ENCODE results near the gene SPA17.

Gene SPA17

DNA sequence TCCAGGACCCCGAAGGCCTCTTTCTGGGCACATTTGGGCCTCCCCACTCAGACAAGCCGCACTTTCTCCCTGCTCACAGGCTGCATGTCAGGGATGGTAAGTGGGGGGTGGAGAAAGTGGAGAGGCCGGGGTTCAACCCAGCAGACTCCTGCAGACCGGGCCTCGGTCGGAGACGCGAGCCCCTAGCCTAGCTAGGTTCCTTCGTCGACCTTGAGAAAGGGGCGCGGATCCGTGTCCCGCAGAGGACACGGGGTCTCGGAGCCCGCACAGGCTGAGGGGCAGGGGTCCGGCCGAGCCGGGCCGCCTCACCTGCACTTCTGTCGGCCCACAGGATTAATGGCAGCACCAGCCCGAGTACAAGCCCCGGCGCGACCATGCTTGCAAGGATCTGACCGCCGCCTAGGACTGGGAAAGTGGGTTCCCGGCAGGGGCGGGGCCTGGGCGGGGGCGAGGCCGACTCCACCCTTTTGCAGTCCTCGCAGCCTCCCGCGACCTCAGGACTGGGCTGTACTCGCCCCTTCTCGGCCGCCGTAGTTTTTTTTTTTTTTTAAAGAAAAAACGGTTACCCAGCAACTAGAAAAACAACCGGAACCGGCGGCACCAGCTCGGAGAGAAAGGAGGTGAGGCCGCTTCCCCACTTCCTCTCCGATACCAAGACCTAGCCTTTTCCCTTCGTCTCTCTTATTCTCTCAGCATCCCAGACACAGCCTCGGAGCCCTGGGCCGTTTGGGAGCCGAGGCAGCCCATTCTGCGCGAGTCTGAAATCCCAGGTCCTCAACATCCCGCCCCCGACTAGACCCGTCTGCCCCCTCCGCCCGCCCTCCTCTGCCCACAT, at the start of gene SPA17, which contains the start of gene SIAE:
TSS of gene SPA17 (plus strand) at position 572 of the 835 bp plus-strand sequence. CDS start 1,361 bp downstream, outside the sequence.
TSS of gene SIAE (minus strand) at position 407 of the 835 bp plus-strand sequence. CDS start at position 376, 31 bp downstream.
- peak; percentile 100 for DNase-seq

DNA sequence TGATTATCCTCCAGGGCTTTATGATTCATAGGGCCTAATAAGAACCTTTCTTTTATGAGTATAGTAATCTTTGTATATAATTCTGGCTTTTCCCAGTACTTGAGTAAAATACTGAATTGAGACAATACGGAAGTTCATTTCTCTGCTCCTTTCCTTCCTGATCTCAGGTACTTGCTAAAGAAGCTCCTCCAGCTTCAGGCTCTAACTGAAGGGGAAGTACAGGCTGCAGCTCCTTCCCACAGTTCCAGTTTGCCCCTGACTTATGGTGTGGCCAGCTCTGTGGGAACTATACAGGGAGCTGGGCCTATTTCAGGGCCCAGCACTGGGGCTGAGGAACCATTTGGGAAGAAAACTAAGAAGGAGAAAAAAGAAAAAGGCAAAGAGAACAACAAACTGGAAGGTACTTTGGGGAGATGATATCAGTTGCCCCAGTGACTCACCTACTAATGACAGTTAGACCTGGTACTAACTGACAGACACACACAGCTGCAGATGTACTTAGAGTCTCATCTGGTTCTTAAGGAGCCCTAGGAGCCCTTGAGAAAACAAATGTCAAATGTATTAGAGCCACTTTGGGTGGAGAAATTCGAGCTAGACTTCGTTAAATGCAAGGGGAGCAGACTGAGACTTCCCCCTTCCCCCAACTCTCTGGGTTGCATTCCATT, 48.1 kb upstream of the SPA17 start:
- peak; percentile 55 for DNase-seq

DNA sequence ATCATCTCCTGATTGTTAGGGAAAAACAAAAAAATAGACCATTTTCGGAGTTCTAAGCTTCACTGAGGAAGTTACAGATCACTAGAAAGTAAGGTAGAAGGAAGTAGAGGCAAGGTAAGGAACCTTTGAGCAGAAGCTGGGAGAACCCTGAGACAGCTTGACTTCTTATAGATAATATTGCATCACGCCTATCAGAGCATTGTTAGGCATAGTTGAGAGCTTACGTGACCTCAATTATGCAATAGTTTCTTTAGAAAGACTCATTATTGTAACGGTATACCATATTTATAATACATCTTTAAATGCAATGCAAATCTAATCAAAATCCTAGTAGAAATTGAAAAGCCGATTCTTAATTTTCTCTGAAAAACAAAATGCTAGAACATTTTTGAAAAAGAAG, 46.2 kb upstream of the SPA17 start:
- DNase-seq: peak; percentile 41

DNA sequence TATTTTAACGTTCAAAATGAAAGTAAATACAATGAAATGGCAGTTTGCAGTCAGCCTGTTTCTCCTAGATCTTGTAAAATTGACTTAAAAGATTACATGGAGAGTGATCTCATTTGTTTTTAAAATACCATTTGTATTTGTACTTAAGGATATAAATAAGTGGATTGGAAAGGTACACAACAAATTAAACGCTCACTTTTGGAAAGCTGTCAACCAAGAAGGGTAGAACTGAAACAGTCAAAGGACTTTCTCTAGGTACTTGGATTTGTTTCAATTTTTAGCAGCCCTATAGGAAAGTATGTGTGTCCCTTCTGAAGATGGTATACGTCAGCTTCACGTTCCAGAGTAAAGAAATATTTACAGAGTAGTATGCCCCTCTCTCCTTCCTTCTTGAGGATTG, 43.7 kb upstream of the SPA17 start:
- no peak for DNase-seq

DNA sequence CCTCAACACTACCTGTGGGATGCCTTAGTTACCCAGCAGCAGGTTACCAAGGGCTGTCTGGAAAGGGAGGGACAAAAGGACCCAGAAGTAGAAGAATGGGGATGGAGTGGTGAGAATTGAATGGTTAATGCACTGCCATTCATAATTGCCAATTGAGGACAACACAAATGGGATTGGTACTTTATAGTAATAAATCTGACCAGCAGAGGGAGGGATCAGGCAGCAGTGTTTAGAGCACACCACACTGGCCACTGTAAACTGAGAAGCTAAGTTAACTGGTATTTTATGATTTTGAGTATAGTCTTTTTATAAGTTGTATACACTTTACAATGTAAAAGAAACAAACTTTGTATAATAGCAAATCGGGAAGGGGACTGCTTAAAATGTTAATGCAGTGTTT, 40.3 kb upstream of the SPA17 start:
- peak; percentile 29 for DNase-seq

DNA sequence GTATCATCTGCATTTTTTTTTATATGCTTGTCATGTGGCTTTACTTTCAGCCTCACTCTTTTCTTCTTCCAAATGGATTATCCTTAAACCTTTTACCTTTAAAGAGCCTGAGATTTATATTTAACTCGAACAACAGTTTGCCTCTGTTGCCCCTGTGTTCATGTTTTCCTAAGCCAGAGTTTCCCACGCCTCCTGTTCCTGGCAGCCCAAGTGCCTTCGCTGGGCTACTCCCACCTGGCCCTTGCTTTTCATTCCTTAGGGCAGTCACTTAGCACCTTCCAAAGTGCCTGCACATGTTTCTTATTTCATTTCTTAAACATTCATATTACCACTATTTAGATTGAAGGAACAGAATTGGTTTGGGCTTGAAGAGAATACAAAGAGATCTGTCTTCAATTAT, 37.8 kb upstream of the SPA17 start:
- DNase-seq: no peak

DNA sequence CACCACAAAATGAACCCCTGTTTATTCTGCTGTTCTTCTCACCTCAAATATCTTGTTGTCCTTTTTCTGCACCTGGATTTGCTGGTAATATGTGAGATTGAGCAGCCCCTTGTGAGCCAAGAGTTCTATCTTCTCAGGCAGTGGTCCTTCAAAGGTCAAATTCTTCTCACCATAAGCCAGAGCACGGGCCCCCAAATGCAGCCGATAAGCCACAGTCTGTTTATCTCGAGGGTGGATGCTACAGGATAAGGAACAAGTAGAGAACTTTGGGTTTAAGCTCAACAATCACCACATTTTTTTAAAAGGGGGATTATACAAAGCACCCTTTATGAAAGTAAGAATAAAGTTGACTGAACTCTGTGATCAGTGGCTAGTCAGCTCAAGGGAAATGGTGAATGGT, 35.2 kb upstream of the SPA17 start:
- no peak for DNase-seq

DNA sequence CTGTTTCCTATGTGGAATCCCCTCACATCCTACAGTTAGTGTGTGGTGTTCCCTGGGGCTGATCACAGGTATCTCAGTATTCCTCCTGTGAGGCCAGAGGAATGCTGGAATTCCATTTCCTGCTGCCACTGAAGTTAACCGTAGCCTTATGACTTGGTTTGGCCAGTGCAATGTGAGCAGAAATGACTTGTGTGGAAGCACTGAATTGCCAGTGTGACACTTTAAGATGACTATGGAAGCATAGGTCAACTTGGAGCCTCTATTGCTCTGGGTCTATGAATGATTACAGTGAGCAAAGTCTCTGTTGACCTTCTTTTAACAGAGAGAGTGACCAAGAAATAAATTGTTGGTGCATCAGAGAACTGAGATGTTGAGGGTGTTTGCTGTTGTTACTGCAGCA, 34.5 kb upstream of the SPA17 start:
- DNase-seq: no peak

DNA sequence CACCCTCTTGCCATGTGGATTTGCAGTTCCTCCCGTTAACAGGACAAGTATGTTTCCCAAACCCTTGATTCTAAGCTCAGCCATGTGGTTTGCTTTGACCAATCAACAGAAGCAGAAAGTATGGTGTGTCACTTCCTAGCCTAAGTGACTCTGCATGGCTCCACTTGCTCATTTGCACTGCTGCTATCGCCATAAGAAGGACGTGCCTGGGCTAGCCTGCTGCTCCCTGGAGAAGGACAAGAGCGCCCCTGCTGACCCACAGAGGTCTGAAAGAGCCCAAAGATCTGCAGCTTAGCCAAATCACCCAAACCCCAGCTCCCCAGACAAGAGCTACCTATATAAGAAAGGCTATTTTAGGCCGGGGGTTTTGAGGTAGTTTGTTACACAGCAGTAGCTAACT, 33.0 kb upstream of the SPA17 start:
- DNase-seq: no peak

DNA sequence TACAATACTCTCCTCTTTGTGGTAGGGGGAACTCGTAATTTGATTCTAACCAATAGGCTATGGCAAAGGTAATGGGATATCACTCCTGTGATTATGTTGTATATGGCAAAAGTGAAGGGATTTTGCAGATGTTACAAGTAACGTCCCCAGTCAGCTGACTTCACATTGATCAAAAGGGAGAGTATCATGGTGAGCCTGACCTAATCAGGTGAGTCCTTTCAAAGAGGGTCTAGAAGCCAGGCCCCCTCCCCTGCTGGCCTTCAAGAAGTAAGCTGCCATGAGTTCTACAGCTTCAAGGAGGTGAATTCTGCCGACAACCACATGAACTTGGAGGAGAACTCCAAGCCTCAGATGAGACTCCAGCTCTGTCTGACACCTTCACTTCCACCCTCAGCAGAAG, 31.1 kb upstream of the SPA17 start:
- DNase-seq: no peak

DNA sequence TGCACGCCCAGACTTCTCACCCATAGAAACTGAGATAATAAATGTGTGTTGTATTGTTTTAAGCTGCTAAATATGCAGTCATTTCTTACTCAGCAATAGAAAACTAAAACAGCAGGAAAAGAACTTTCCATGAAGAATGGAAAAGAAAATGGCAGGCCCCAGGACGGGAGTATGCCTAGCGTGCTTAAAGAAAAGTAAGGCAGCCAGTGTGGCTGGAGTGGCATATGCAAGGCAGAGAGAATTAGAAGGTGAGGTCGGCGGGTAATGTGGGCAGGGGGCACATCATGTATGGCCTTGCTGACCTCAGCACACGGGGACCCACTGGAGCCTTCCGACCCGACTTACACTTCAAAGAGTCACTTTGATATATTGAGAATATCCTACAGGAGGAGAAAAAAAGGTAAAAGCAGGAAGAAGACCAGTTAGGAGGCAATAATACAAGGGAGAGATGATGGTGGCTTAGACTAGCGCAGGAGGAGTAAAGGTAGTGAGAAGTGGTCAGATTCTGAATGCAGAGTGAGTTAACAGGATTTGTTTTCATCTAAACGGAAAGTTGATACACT, 30.6 kb upstream of the SPA17 start:
- no peak for DNase-seq

DNA sequence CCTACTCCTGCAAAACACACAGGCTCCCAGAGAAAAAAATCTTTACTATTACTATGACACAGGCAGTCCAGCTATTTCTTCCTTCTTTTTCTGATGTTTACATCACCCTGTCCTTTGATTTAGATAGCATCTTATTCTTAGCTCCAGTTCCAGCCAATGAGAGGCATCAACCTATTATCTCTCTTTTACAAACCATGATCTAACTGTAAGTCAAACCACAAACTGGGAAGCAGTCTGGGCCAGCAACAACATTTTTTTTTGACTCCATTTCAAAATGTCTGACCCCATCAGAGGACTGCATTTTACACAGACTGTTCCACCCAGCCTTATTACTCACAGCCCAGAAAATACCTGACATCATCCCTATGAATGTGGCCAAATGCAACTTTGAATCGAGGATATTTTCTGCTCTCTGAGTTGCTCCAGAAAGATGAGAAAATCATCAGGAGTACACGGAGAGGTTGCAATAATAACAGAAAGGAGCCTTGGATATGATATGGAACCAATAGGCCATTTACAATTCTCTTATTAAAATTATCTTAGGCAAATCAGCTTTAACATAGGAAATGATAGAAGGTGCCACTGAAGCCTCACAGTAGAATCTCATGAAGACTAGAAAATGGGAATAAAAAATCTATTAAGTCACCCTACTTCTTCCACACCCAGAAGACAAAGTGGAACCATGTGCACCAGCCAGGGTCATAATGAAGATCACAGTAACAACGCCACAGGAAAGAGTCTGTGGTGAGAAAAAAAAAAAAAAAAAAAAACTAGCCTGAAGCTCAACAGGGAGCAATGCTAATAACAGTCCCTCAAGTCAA, 29.9 kb upstream of the SPA17 start:
- DNase-seq: peak; percentile 97

DNA sequence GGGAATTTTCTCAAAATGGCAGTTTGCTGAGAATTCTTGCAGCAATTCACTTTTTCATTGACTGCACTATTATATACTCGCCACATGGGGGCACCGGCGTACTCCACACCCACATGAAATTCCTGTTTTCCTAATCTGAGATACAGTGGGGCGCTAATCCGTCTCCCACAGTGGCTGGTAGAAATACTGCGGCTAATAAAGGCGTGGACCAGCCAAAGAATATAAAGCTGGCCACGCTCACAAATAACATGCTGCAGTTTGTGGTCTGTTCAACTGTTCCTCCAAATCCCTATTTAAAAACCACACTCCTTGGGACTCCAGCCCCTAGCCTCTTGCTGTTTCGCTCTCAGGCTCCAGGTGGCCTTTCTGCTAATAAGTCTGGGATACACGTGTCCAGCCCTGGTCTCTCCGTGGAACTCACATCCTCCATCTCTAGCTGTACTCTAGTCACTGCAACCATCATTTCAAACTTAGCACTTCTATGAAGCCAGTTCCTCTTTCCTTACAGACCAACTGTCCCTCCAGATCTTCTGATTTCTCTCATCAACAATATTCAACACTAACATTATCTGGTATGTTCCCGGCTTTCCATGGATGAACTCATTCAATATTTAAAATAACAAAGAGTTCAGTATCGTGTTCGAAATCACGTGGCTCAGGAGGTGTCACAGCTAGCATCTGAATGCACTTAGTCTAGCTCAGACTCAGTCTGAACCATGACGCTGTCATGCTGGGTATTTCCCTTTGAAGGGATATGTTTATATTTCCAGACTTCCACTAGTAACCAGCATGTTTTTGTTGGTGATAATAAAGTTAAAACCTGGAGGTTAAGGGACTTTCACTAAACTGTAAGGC, 29.1 kb upstream of the SPA17 start:
- DNase-seq: peak; percentile 90

DNA sequence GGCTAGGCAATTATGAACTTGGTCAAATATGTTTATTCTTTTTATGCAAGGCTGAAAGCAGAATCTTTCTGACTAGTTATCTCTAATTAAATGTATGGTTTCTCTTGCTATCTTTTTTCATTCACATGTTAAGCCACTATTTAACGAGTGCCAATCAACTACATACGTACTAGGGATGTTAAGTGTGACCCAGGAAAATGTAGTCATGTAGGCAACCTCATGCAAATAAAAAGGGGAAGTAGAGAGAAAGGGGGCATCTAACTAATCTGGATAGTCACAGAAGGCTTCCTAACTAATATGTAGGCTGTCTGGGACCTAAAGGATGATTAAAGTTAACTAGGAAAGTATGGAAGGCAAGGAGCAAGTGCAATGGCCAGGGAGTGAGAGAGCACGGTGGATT, 27.6 kb upstream of the SPA17 start:
- peak; percentile 44 for DNase-seq

DNA sequence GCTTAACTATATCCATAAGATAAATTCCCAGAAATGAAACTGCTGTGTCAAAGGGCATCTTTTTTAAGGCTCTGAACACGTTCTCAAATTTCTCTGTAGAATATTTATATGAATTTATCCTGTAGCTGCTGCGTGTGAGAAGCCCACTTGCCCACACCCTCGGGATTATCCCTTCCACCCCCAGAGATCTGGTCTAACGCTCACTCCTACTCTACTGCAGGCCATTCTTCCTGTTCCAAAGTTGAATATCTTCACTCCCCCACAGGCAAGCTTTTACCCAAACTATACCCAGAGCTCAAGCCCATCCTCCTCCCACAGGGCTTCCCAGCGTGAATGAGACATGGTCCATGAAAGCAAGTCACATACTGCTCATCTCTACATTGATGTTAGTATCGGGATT, 25.1 kb upstream of the SPA17 start:
- no peak for DNase-seq

DNA sequence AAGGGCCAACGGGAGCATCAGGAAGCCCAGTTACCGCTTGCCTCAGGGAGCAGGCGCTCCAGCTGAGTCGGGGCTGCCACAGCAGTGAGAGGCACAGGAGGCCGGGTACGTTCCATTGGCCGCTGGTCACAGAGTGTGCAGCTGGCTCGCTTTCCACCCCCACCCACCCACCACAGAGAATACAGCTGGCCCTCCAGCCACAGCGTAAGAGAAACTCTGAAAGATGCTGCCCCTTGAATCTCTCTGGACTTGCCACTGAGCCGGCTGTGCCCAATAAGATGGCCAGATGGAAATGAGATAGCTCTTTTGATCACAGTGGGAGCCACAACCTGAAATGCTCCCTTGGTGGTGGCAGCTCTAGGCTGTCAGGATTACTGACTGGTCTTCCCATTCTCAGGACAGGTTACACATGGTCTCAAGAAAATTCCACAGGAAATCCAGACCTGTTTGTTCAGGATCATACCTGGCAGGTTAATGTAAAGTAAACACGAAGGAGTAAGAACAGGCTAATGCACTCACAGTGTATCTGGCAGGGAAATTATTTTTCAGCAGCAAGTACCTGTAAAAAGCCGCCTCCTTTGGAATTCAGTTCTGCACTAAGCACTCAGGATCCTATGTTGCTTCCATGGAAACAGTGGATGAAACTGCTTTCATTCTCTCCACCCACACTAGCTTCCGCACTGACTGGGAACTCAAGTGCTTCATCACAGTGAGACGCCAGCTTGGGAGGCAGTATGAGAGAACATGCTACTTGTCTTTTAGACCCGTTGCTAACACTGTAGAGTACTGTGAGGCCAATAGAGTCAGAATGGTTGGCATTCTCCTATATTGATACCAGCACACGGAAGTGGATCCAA, 16.7 kb upstream of the SPA17 start:
- no peak for DNase-seq

DNA sequence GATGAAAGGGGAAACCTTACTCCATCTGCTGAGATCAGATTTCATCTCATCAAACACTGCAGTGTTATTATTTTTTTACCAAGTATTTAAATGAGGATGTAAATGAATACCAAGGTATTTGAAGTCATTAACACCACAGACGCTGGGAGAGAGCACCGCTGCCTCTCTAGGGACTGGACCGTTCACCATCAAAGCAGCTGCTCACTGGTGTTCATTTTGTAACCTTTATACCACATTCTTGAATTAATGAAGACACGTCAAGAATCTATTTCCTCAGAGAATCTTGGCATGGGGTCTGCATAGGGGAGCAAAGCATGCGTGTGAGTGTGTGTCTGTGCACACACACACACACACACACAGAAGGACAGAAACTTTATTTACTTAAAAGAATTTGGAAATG, 15.8 kb upstream of the SPA17 start:
- no peak for DNase-seq

DNA sequence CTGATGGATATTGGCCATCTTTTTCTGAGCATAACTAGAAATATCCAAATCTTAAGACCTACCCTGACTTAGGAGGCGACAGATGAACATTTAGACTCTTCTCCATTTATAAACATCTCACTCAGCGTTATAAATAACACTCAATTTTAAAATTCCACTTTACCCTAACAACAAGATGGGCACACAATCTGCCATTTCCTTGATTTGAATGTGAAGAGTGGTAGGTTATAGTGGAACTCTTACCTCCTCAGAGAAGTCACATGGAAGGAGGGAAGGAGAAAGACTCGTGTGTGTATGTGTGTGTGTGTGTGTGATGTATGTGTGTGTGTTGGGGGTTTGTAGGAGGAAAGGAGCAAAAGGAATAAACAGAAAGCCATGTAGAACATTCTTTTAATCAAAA, 15.2 kb upstream of the SPA17 start:
- DNase-seq: no peak

DNA sequence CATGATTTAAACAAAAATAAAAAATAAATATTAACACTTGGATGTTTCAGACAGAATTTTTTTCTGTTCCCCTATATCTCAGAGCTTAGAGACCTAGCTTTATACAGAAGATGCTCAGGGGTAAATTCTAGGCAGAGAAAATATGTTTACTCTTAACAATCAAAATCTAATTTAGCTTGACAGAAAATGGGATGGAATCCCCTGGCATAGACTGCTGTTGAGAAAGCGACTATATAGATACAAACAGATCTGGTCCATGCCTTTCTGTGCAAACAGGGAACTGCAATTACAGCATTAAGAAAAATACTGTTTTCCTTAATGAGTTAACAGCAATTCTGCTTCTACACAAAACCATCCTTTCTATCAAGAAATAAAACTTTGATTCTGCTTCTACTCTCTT, 14.7 kb upstream of the SPA17 start:
- no peak for DNase-seq

DNA sequence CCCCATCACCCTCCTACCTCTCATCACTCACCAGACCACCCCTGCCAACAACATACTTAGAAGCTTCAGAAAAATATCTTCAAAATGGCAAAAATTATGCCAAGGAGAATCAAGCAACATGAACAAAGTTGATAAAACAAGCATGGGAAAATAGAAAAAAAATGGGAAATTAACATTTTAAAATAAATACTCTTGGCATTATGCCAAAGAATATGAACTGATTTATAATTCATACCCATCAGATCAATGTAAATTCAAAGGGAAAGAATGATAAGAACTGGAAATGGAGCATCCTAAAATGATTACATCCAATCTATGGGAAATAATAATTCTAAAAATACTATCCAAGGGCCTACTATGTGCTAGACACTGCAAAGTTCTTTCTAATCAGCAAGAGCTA, 12.2 kb upstream of the SPA17 start:
- DNase-seq: no peak

DNA sequence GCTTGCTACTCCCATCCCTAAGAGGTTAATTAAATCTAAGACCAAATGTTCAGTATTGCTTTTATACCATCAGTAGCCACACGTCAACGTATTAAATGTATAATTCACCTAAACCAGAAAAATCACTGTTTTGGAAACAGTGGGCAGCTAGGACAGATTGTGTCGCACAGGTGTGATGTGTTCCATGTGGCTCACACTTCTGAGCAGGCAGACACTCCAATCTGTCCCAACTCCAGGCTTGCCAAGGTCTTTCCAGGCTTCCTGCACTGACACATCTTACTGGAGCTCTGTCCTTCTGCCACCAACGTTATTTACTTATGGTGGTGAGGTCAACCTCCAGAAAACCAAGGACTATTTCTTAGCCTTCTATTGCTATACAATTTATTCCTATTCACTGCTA, 11.6 kb upstream of the SPA17 start:
- no peak for DNase-seq
